Measurements from ENCODE around the gene TP53INP2.
"Not testable (repeated sequence)": the region's sequence is repeated elsewhere in the genome, so short reads cannot be mapped to it uniquely, and the experiment has no call there.

Gene TP53INP2

DNA sequence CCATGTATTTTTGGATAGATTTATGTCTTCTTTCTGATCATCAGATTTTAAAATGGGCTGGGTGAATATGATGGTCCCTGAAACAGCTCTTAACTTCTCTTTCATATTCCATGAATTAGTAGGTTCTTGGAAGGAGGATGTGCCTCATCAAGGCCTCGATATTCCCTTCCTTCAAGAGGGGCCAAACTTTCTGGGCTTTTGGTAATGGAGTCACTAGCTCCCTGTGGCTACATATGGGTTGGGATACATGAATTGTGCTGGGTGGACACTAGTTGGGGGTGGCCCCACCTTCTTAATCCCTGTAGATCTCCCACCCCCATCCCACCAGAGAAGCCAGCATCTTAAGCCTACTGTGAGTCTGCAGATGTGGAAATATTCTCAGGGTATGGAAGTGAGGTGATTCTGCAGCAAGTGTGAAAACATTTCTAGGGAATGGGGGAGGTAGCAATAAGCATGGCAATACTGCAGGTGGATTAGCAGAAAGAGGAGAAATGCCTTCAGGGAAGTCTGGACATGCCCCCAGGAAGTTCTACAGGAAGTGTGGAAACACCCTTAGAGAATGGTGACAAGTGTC, 2.2 kb downstream of the TP53INP2 start:
- DNase-seq, result no peak

DNA sequence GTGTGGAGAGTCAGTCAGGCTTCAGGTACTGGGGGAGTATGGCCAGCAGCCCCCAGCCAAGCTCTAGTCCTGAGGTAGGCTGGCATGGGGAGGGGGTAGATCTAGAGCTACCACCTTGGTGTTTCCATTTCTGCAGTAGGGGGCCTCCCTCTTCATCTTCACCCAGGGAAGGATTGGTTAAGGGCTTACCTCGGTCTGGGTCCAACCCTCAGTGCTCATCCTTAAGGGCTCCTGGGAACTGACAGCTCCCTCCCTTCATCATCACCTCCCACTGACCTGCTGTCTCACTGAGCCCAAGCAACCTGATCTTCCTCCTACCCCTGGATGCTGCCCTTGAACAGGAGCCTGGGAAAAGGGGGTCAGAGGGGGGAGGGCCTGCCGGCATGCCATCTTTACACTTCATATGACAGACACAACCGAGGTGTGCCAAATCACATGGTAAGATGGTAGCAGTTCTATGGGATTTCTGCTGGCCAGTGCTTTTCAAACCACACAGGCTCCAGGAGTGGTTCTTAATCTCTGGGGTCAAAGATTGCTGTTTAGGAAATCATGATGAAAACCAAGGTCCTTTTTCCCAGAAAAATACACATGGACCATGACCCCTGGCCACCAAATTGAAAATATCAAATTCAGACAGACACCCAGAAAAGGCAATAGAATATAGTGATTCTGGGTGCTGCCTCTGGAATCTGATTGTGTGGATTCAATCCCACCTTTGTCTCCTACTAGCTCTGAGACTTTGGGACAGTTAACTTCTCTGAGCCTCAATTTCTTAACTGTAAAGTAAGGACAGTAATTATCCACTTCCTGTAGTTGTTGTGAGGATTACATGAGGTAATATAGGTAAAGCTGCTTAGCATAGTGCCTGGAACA, 3.0 kb downstream of the TP53INP2 start:
- no peak for DNase-seq

DNA sequence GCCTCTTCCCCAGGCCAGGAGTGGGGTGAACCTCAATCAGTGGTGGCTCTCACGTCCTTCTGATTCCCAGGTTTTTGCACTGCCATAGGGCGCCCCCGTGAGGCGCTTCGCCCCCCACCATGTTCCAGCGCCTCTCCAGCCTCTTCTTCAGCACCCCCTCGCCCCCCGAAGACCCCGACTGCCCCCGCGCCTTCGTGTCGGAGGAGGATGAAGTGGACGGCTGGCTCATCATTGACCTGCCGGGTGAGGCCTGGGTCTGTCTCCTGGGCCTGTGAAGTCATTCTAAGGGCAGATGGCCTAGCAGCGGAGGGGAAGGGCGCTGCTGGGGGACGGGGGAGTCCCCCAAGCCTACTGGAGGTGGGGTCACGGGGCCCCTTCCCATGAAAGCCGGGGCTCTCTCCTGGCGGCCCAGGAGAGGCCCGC, 4.5 kb downstream of the TP53INP2 start:
- DNase-seq, result no peak

DNA sequence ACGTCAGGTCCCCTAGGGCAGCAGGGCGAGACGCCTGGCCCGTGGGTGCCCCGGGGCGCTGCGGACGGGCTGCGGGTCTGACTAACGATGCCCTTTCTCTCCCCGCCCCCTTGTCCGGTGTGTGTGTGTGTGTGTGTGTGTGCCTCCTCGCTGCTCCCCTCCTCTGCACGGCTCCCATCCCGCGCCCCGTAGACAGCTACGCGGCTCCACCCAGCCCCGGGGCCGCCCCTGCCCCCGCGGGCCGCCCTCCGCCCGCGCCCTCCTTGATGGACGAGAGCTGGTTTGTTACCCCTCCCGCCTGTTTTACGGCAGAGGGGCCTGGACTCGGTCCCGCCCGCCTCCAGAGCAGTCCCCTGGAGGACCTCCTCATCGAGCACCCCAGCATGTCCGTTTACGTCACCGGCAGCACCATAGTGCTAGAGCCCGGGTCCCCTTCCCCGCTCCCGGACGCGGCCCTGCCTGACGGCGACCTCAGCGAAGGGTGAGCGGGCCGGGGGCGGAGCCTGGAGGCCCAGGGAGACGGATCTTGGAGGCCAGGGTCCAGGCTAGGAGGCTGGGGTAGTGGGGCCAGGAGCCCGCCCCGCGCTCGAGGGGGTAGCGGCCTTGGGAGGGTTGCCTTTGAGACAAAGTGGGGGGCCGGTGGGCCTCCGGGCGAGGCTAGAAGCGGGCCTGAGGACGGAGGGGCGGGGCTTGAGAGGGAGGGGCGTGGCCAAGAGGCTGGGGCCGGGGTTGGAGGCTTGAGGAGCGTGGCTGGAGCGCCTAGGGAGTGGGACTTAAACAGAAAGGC, 5.1 kb downstream of the TP53INP2 start:
- DNase-seq, result peak; percentile 13

DNA sequence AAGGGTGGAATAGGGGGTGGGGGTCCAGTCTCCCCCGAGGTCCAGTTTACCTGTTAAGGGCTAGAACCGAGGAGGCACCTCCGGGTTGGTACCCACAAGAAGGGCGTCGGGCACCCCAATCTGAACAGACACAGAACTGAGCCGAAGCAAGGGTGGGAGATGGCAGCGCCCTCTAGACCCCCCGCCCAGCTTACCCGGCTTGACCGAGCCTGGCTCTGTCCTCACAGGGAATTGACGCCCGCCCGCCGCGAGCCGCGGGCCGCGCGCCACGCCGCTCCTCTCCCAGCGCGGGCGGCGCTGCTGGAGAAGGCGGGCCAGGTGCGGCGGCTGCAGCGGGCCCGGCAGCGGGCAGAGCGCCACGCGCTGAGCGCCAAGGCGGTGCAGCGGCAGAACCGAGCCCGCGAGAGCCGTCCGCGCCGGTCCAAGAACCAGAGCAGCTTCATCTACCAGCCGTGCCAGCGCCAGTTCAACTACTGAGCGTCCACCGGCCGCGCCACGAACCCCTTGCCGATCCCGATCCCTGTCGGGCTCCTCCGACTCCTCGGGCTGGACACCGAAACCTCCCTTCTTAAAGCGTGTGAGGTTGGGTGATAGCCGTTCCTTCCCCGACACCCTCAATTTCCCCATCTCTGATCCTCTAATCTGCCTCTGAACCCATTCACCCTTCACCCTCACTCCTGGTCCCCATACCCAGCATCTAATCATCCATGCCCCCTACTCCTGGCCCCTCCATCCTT, 5.9 kb downstream of the TP53INP2 start:
- peak; percentile 30 for DNase-seq

DNA sequence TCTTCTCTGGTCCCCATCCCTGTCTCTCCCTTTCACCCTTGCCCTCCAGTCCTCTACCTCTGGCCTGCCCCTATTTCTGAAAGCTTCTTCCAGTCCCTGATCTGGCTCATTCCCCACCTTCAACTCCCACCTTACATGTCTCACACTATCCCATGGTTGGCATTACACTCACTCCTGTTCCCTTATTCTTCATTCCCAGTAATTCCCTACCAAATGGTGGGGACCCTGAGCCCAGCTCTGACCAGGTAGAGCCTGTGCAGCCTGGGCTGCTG, 6.4 kb downstream of the TP53INP2 start:
- DNase-seq, result no peak

DNA sequence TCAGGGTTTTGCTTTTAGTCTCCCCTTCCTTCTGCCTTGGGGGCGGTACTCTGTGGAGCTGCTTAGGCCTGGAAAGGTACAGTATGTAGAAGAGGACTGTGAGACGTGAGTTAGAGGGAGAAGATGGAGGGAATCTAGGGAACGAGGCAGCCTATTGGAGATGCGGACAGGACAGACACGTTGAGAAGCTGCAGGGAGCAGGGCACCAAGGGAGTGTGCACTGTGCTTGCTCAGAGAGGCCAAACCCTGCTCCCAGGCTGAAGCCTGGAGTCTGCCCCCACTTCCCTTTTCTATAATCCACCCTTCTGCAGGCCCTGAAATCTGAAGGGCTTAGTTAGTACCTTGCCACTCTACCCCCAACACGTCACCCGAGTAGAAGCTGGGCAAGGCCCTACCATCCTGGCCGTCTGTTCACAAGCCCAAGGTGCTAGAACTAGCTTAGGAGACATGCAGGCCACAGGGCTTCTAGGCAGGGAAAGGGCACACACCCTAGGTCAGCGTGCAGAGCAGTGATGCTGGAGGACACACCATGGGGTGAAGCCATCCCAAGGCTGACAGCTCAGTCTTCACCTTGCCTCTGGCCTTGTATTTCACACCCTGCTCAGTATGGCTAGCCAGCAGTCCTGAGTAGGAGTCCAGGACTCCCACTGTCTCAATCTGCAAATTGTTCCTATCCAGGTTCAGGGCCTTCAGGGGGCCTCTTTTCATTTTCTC, 6.9 kb downstream of the TP53INP2 start:
- DNase-seq, result no peak

DNA sequence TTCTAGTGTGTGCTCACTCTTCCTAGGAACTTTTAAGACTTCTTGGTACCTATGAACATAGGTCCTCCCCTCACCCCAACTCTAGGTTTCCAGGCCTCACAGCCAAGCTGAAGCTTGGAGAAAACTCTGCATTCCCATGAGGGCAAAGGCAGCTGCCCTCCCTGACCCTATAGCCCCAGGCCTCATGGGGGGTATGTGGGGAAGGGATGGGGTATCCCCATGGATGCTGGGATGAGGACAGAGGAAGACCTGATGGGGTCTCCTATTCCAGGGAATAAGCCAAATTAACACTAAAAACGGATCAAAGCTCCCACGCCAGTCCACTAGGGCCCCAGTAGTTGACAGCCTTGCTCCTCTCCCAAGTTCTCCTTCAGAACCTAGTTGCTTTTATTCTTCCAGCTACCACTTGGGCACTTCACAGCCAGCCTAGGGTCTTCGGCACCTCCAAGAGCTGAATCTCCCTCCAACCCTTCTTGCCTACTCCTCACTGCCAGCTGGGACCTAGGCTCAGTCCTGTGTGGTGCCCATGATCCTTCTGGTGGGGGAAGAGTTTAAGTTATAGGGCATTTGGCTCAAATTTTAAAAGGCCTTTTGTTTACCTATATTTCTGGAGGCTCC, 7.8 kb downstream of the TP53INP2 start:
- no peak for DNase-seq

DNA sequence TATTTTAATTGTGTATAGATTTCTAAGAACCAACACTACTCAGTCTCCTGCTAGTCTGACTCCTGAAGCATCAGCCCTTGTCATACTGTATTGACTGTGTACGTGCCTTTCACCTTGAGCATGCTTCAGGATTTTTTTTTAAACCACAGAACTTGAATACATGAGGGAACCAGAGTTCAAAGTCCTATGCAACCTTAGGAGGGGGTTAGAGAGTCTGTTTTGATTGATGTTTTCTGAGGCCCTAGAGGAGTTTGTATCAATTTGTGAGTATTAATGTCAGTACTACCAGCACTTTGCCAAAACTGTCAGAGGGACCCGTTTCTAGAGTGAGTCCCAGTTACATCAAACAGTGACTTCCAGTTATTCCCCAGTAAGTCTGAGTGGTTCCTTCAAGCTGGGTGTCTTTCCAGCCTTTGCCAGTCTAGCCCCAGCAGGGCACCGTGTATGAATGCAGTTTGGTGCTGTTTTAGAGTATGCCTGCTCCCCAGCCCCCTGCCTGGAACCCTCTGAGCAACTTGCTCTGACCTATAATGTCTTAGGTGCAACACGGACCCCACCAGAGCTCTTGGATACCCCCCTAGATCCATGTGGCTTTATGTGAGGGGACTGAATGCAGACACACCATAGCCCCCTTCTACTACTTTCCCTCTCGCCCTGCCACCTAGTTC, 8.5 kb downstream of the TP53INP2 start:
- no peak for DNase-seq

DNA sequence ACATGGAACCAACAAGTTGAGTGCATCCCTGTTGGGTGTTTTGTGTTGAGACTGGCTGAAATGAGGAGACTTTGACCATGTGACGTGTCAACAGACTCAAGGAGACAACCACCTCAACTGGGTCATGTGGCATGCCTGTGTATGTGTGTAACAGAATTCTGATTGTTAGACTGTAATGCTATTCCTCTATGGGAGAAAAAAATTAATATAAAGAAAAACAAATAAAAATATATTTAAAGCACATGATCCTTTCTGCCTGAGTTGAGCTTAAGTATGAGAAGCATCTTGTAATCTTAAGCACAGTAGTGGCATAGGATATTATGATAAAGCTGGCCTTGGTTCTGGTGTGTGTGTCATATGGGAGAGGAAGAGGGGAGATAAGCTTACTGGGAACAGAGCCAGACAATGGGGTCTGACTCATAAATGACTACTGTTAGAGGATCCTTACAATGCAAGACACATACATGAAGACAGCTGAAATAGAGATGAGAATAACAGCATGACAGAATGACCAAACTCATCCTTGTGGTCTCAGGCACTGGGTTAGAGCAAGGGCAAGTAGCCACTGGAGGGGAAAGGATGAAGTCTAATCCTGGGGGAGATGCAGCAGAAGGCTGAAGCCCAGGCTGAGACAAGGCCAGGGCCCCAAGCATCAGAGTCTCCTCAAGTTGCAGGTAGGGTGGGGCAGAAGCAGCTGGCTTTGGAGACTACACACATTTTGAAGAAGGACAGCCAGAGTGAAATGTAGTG, 9.2 kb downstream of the TP53INP2 start:
- peak; percentile 29 for DNase-seq

DNA sequence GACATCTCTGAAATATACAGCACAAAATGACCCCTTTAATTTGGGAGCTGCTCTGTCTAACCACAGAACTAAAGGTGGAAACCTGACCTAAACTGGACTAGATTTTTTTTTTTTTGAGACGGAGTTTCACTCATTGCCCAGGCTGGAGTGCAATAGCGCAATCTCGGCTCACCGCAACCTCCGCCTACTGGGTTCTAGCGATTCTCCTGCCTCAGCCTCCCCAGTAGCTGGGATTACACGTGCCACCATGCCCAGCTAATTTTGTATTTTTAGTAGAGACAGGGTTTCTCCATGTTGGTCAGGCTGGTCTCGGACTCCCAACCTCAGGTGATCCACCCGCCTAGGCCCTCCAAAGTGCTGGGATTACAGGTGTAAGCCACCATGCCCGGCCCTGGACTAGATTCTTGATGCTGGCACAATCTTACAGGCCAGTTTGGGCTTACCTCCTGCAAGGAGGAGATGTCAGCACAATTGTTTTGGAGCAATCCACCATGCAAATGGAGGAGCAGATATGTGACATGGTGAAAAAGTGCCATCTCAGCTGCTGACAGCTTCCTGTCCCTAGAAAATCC, 9.9 kb downstream of the TP53INP2 start:
- DNase-seq, result not testable (repeated sequence)

DNA sequence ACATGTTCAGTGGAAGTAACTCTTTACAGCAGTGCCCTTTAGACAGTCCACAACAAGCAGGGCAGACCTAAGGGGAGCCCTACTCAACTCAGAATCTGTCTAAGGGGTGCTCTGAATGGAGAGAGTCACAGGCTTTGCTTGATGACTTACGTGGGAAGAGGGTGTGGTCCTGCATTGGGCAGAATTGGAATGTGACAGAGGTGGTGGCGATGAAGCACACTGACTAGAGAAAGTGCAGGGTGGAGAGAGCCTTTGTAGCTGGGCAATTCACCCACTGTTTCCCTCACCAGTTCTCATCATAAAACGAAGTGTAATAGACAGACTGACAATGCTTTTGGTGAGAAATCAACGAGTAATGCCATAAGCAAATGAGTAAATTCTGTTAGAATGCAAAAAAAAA, 11.2 kb downstream of the TP53INP2 start:
- DNase-seq, result no peak

DNA sequence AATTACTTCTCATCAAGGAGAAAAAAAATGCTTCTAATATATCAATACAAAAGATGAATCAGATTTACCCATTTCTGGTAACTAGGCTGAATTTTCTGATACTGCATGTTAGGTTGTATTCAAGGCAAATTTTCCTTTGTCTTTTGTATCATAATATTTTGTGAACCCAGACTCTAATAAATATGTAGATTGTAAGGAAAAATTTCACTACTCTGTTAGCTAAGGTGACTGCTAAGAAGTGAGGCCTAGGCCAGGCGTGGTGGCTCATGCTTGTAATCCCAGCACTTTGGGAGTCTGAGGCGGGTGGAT, 12.7 kb downstream of the TP53INP2 start:
- no peak for DNase-seq

DNA sequence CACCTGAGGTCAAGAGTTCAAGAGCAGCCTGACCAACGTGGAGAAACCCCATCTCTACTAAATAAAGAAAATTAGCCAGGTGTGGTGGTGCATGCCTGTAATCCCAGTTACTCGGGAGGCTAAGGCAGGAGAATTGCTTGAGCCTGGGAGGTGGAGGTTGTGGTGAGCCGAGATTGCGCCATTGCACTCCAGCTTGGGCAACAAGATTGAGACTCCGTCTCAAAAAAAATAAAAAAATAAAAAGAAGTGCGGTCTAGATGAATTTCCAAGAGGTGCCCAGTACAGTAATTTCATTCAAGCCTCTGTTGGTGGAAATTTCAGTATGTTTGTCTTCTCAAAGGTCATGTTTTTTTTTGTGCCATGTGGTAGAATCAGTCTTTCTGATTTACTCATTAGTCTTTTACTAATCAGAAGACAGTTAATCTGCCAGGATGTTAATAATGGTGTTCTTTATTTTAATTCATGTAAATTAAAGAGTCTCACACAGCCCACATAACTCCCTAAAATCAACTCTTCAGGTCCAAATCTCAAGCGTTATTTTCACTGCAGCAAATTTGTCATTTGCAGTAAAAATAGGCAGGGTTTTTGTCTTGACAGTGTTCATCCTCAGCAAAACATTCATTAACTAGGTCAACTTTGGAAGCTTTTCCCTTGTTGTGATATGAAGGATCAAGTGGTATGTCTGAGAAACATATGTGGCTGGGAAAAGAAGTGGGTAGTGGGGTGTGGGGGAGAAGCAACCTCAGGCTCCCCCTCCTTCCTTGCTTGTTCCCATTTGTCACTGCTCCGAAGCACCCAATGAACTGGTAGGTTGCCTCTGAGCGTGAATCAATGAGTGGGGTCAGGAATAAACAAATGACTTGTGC, 13.3 kb downstream of the TP53INP2 start:
- no peak for DNase-seq

DNA sequence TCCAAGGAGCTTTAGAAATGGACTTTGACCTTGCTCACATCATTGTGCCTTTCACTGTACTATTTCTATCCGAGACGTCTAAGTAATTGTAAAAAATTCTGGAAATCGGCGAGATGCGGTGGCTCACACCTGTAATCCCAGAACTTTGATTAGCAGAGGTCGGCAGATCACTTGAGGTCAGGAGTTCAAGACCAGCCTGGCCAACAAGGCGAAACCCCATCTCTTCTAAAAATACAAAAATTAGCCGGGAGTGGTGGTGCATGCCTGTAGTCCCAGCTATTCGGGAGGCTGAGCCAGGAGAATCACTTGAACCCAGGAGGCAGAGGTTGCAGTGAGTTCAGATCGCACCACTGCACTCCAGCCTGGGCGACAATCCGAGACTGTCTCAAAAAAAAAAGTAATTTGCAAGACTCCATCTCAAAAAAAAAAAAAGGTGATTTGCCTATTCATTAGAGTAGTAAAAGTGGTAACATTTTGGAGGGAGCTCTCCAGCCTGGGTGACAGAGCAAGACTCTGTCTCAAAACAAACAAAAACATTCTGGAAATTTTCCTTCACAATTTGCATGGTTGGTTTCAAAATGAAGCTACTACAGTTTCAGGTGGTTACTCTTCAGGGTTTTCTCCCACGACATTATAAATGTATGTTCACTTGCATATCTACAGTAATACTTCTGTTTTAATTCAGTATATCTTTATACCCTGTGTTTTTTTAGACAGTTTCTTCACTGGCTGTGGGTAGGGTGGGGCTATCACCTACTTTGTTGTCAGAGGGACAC, 15.3 kb downstream of the TP53INP2 start:
- not testable (repeated sequence) for DNase-seq

DNA sequence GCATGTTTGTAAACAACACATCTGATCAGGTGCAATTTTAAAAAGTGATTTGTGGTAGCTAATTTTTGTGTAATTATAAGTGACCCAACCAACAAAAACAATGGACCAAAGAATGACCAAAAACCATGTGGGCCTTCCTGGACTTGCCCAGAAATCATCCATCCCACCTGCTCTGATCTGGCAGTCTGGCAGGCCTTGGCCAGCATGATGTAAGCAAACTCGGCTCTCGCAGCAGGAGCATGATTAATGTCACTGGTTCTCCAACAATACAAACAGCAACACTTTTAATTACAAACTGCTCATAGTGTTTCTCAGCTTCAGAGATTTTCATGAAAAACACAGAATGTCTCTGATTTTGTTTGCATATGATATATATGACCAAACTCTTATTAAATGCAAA, 16.1 kb downstream of the TP53INP2 start:
- peak; percentile 41 for DNase-seq

DNA sequence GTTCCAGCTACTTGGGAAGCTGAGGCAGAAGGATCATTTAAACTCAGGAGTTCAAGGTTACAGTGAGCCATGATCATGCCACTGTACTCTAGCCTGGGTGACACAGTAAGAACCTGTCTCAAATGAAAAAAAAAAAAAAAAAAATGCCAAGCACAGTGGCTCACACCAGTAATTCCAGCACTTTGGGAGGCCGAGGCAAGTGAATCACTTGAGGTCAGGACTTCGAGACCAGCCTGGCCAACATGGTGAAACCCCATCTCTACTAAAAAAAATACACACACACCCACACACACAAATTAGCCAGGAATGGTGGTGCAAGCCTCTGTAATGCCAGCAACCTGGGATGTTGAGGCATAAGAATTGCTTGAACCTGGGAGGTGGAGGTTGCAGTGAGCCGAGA, 18.4 kb downstream of the TP53INP2 start:
- not testable (repeated sequence) for DNase-seq

DNA sequence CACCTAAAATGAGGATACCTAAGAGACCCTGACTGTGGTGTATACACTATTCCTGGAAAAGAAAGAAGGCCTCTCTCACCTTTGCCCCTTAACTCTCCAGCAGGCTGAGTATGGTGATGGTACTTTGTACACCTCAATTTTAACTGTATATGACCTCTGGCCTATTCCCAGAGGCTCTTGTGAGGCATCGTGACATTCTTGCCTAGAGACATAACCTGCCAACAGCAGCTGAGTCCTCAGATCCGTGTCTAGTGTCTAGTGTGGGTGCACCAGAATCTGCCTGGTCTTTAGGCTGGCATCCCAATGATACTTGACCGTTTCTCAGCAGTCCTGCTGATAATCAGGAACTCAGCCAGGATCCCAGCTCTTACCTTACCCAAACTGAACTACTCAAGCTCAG, 20.0 kb downstream of the TP53INP2 start:
- DNase-seq, result no peak

DNA sequence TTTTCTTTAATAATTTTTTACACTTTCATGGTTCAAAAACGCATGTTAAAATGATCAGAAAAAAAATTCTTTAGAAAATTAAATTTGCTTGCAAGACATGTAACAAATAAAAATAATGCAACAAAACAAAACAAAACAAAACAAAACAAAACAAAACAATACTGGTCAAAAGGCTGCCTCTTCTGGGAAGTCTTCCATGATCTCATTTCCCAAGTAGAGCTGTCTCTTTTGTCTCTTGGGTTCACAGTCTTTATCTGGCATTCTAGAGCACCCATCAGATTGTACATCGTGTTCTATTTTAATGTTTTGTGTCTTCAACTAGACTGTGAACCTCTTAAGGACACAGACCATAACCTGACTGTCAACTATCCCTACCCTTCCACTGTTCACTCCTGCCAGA, 25.3 kb downstream of the TP53INP2 start:
- no peak for DNase-seq

Measured in NCI-H446 treated with DMSO at 0.1 percent for 48 hours (cell line).